NCI-H510A treated with DMSO at 0.1 percent for 48 hours (cell line): ENCODE measurements around the gene VAPB.
"Not testable (repeated sequence)": the region's sequence is repeated elsewhere in the genome, so short reads cannot be mapped to it uniquely, and the experiment has no call there.

Experiments used
- DNase-seq: peaks from one replicate; lab custom pipeline; 2025; lab: John Stamatoyannopoulos, UW

The VAPB gene, protein sequence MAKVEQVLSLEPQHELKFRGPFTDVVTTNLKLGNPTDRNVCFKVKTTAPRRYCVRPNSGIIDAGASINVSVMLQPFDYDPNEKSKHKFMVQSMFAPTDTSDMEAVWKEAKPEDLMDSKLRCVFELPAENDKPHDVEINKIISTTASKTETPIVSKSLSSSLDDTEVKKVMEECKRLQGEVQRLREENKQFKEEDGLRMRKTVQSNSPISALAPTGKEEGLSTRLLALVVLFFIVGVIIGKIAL

DNA sequence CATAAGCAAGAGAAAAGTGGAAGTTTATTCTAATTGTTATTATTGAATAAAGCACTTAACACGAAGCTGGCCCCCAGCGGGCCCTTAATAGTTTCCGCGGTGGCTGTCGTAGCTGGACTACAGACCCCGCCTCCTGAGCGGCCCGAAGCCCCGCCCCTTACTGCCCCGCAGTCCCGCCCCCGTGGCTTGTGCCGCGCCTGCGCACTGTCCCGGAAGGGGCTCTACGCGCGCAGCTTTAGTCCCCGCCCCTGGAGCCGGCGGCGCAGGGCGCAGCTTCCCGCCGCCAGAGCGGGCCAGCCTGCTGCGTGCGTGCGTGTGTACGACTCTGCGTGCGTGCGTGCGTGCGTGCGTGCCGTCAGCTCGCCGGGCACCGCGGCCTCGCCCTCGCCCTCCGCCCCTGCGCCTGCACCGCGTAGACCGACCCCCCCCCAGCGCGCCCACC lies at the start of gene VAPB:
Gene VAPB (plus strand): TSS at position 348 of the 442 bp plus-strand sequence. CDS start 231 bp downstream, outside the sequence.
- DNase-seq = peak; percentile 85

DNA sequence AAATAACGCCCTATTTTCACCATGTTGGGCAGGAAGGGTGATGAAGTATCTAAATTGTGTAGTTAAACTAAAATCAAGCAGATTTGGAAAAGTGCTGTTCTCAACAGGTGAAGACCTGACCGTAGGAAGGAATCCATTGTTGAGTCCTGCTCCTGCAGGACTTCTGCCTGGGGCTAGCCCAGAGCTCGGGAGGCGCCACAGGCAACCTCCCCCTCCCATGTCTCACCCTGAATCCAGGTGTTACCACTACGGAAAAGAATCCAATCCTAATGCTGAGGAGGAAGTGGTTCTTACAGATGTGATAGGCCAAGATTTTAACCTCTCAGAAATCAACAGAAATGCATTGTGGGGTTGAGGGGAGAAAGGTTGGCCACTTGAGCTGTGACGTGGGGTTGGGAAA lies 49.3 kb upstream of the VAPB start:
- DNase-seq = no peak

DNA sequence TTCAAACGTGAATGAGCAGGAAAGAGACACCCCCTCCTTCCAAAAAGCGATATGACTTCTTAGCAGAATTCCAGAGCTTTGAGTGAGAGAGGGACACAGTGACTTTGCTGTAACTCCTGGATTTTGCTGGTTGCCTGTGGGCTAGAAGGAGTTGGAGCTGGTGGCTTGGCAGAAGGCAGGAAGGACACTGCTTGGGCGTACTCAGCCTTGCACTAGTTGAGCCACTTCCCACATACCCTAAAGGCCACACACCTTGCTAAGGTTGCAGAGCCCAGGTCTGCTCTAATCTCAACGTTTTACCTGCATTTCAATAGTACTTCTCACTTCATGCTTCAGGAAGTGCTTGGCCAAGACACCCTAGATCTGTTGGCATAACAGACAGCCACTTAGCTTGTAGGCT lies 48.9 kb upstream of the VAPB start:
- DNase-seq = no peak

DNA sequence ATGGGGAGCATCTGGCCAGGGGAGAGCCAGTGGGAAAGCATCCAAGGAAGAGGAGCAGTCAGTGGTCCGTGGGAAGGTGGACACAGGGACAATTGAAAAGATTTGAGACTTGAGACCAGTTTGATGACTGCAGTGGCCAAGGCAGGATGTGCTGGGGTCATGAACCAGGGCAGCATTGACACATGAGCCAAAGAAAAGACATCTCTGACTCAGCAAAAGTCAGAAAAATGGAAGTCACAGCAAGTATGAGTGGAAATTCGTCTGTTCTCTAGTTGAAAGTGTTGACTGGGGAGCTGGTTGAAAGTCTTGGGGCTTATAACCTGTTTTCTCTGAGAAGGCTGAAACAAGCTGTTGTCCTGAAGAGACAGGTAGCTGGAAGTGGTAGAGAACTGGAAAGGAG lies 48.2 kb upstream of the VAPB start:
- no peak for DNase-seq

DNA sequence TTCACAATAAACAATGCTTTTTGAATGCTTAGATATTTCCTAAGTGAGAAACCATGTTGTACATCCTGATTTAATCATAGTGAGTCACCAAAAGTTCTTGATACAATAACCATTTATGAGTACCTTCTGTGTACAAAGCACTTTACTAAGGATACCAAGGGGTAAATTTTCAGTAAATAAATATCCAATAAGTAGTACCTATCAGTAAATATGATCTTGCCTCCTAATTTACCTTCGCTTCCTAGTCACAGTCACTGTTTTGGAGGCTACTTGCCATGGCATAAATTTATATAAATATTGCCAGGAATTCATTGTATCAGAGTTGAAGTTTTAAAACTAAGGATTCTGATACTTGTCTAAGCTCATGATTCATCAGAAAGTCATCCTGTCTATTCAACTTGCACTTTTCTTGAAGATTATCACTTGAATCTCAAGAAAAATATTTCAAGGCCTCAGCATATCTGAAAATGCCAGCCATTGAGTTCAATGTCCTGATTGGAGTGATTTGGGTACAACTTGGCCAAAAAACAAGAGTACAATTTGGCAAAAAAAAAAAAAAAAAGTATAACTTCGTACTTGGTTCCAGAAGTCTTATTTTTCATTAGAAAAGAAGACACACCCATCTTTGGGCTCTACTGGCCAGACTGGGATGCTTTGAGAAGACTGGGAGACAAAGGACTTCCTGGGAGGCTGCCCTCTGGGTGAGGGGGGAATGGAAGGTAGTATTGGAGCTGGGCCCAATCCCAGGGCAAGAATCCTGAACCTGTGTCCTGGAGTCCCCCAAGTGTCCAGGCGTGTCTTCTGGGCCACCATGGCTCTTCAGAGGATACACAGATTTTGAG lies 46.7 kb upstream of the VAPB start:
- no peak for DNase-seq

DNA sequence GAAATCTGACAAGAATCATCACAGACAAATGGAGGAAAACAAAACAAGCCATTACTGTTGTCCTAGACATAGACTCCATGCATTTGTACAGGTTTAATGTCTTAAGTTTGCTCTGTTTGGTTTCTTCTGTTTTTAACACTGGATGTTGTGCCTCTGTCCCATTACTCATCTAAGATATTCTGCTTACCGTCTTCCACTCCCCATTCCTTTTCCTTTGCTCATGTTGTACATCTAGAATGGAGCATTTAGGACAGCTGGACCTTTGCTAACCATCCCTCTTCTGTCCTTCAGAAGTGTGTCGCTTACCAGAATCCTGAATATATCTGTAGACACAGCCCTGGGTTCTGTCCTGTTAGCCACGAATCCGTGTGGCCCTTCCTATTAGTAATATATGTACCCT lies 44.3 kb upstream of the VAPB start:
- no peak for DNase-seq

DNA sequence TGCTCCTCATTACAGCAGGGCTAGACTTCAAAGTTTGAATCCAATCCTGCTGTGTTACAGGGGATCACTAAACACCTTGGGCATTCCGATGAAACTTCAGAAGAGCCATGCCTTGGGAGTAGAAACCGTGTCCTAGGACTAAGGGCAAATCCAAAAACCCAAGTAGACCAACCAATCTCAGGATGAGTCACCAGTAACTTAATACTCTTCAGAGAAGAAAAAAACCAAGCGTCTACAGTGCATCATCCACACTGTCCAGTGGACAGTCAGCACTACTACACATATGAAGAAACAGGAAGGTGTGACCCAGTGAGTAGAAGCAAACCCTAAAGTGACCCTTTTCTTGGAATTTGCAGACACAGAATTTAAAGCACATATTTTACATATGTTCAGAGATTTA lies 39.5 kb upstream of the VAPB start:
- no peak for DNase-seq

DNA sequence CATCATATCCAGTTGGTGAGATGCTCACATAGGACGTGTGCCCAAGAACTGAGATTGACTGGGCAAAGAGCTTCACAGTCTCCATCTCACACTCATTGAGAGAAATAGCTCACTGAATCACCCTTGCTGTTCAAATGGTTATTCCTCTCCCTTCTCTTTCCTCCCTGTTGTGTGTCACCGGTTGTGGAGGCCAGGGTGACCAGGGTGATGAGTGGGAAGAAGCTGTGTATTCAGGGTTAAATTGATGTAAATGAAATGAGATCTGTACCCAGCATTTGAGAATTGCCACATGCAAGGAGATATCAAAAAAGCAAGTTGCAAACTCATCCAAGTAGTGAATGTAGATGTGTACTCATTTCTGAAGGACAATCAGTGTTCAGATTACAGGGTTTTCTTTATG lies 36.6 kb upstream of the VAPB start:
- no peak for DNase-seq

DNA sequence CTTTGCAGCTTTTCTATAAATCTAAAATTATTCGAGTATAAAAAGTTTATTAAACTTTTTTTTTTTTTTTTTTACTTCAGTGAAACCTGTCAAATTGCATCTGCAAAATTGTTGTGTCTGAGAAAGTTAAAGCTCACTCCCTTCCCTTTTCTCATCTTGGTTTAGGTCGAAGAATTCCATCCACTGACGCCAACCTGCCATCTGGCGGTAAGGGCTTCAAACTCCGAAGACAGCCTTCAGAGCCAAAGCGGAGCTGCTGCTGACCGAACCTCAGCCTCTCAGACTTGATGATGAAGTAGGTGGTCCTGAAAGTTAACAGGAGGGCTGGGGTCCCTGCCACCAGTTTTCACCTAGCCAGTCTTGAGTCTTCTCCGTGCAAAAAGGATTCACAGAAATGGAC lies 29.6 kb upstream of the VAPB start:
- no peak for DNase-seq

DNA sequence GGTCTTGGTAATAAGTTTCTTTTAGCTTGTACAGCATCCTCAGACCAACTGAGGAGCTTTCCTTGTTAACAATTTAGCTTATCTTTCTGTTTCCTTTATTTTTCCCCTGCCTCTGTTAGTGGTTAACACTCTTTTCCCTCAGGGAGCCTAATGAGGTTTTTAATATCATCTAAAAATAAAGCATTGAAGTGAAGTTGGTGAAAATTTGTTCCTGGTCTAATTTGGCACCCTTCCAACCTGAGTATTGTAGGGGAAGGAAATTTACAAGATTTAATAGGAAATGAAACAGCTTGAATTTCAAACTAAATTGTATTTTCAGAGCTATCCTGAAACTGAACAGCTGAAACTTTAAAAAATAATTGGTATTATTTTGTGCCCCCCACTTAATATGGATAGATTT lies 28.1 kb upstream of the VAPB start:
- no peak for DNase-seq

DNA sequence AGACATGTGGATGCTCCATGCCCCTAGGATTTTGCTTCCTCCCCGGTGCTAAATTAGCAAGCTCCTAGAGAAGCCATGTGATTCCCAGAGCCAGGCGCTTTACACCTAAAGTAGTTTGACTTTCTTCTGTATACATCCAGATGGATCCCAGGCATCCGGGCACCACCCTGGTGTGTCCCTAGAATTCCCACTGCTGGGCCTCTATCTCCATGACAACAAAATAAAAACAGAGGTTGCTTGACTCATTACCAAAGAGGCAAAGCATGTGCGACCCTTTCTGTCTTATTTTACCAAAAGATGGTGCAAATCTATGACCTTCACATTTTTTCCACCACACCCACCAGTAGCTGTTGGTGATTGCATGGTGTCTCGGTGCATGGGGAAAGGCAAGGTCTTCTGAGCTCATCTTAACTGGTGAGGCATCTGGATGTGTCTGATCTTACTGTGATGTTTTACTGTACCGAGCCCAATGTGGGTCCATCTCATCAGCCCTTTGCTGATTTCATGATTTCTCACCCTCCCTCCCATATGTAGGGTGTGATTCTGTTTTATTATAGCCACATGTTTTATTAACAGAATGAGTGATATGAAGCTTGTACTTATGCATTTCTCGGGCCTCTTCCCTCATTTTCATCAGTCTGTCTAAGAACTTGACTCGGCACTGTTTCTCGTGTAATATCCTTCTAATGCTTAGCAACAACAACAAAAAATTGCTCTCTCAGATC lies 27.4 kb upstream of the VAPB start:
- no peak for DNase-seq

DNA sequence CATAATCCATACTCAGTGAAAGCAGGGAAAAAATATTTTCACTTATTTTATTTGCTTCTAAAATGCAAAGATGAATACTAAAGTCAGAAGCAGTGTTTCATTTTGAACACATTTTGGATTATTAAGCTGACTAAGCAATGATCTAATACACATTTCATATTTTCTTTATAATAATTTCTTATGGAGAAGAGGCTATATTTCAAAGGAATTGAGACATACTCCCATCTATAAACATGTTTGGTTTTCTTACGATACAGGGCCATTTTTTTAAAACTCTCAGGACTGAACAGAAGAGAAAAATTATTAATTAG lies 26.9 kb upstream of the VAPB start:
- DNase-seq = no peak

DNA sequence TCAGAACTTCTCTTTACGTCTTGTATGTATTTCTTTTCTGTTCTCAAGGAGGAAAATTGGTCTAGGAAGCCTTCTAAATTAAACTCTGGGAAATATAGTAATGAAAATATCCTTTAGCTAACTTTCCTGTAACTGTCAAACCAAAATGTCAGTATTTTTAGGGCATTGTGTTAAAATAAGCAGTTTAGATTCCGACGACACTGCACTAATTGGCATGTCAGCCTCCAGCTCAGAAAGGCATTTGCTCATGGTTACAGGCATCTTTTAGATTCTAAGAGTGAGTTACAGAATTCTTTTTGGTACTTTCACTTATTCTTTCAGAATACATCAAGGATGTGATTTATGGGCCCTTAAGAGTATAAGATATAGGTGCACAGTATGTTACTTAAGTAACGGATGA lies 26.1 kb upstream of the VAPB start:
- no peak for DNase-seq

DNA sequence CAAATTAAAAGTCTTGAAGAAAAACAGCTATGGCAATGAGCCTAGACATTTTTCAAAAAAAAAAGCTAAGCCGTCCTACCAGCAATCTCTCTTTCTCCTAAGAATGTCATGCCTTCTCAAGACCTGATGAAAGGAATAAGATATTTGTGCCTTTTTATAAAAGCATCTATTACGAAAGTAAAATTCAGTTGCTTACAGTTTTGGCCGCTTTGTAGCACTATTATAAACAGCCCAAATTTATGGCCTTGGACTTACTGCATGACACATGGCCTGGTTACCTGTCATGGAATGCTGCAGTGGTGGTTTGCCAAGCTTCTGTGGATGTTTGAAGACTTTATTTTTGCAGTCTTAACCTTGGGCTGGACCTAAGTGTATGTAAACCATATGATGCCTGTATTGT lies 22.2 kb upstream of the VAPB start:
- no peak for DNase-seq

DNA sequence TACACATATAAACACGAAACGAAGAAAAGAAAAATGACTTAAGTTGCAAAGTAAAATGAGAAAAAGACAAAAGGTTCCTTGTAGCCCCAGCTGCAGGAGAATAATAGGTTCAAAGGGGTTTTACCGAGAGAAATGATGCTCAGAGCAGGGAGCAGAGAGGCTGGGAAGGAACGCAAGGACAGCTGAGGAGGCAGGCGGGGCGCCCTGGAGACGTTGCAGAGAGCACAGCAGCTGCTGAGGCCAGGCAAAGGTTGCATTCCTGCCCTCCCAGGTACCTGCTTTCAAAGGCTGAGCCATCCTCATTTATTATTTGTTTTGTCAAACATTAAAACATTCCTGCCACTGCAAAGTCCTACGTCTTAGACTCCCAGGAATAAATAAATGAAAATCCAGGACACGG lies 16.2 kb upstream of the VAPB start:
- no peak for DNase-seq

DNA sequence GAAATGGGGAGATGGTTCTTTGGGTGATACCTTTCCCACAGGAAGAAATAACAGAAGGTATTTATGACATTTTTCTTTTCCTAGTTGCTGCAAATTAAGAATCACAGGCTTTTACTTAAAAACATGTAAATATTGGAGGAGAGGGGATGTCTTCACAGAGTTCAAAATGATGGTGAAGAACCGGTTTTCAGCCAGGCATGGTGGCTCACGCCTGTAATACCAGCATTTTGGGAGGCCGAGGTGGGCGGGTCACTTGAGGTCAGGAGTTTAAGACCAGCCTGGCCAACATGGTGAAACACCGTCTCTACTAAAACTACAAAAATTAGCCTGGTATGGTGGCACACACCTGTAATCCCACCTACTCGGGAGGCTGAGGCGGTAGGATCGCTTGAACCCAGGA lies 15.7 kb upstream of the VAPB start:
- DNase-seq = not testable (repeated sequence)

DNA sequence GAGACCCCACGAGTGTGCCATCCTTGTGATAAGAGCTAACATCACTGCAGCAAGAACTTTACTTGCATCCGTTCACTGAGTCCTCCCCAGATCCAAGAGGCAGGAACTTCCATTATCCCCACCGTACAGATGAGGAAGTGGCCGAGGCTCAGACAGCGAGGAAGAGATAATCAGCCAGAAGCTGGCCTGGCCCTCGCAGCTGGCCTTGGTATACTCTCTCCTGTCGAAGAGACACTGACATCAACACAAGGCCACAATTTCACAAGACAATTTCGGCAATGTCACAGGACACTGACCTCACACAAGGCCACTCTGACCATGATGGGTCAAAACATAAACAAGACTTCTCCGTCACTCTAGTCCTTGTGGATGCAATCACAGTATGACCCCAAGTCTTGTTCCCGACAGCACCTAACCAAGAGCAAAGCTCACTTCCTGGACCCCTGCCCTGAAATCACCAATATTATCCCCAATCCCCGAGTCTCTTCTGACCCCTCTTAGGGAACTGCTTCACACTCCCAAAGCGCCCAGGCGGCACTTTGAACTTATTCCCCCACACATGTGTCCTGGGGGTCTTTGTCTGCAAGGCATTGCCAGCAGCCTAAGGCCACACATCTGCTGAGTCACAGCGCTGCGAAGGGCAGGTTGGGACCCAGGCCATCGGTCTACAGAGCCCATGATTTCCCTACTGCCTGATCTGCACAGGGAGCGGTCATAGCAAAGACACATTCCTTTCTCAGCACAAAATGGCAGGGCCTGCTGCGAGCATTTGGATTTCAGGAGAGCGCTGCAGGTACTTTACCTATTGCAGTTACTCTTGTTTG lies 14.8 kb upstream of the VAPB start:
- no peak for DNase-seq

DNA sequence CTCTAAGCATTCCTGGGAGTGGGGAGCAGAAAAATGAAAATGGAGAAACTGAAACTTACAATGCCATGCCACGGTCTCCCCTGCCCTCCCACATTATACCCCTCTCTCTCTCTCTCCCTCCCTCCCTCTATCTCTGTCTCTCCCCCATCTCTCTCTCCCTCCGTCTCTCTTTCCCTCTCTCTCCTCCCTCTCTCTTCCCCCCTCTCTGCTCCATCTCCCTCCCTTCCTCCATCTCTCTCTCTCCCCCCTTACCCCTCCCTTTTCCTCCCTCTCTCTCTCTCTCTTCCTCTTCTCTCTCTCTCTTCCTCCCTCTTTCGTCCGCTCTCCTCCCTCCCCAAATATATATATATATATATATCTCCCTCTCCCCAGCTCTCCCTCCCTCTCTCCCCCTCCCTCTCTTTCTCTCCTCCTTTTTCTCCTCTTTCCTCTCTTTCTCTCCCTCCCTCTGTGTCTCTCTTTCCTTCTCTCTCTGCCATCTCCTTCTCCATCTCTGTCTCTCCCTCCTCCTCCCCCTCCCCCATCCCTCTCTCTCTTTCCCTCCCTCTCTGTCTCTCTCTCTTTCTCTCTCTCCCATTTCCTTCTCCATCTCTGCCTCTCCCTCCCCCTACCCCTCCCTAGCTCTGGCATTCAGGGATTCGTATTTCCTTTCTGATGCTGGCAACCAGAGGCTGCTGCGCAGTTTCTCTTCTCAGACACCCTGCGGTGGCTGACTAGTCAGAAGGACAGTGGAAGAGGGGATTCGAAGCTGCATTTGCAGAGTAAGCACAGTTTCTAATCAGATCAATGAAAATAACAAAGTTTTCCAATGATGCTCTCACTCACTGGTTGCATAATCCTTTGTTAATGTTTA lies 13.9 kb upstream of the VAPB start:
- DNase-seq = no peak

DNA sequence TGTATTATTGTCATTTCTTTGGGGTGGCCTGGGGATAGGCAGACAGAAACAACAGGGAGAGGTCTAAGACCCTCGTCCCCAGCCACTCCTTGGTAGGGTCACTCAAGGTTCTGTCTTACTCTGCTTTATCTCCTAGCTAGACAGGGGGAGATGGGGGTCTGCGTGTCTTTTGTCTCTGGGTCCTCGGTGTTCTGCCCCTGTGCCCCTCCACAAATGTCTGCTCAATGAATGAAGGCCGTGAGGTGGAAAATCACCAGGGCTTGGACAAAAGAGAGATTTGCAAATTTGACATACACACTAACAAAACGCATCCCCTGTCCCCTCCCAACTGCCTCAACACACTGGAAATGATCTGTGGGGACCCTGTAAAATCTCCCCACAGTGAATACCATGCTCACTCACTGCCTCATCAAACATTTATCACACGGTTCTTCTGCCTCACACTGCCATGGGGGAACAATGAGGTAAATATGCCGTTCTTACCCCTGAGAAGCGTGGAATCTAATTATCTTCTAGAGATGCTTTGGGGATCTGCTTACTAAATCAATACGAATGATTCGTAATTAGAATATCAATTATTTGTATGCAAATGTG lies 13.2 kb upstream of the VAPB start:
- DNase-seq = no peak

DNA sequence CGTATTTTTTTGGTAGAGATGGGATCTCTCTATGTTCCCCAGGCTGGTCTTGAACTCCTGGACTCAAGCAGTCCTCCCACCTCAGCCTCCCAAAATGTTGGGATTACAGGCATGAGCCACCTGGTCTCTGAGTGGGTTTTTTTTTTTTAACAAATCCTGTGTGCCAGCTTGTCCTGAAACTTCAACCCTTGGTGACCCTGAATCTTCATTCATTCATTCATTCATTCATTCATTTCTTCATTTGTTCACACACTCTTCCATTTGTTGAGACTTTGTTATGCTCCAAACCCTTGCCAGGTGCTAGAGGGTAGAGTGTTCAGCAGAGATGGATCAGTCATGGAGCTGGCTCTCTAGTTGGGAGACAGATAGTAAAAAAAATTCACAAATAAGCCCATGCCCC lies 12.0 kb upstream of the VAPB start:
- no peak for DNase-seq
